ENCODE data around the gene KLHDC2.
A peak's percentile ranks its signal among the peaks of the same experiment; 100 is the strongest.

KLHDC2 gene

DNA sequence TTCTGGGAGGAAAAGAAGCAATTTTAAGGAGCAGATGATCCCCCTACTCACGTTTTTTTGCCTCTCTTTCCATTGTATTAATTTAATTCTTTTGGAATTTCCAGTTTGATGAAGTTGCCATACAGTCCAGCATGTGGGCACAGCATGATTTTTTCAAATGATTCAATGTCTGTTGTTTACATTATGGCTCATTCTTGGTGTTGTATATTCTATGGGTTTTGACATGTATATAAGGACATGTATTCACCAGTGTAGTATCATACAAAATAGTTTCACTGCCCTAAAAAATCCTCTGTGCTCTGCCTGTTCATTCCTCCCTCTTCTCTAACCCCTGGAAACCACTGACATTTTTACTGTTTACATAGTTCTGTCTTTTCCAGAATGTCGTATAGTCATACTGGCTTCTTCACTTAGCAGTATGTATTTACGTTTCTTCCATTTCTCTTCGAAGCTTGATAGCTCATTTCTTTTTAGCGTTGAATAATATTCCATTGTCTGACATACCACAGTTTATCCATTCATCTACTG is 13.3 kb upstream of the KLHDC2 start:
- Histone ChIP-seq H2BK120ac (ENCODE audit: insufficient read depth, low read length, poor library complexity) (no peak overlapping the region), H3K79me2 (ENCODE audit: control insufficient read depth, insufficient read depth, low read length, poor library complexity) (no peaks in the 10 kb centered on the region), H3K4me2 (ENCODE audit: low read length) (no peak overlapping the region), H3K27ac (ENCODE audit: low read depth, low read length) (no peak overlapping the region), H2AK5ac (ENCODE audit: low read length) (no peak overlapping the region), H4K91ac (ENCODE audit: low read depth, low read length) (no peak overlapping the region), H3K9ac (ENCODE audit: low read length) (no peak overlapping the region), H3K4ac (ENCODE audit: low read depth, low read length) (no peak overlapping the region), H3K36me3 (ENCODE audit: control insufficient read depth in 1 of 2, insufficient read depth in 2 of 2, low read length in 2 of 2) (no peaks in the 10 kb centered on the region), H3K18ac (ENCODE audit: low read length) (no peak overlapping the region), H4K12ac (ENCODE audit: low read depth, low read length) (no peak overlapping the region), H3K4me1 (ENCODE audit: control insufficient read depth in 1 of 2, insufficient read depth in 2 of 2, low read length in 2 of 2) (no peaks in the 10 kb centered on the region), H3K23ac (ENCODE audit: low read length) (no peak overlapping the region), H3K79me1 (ENCODE audit: low read length) (no peaks in the 10 kb centered on the region), H2BK5ac (ENCODE audit: low read depth, low read length, poor library complexity) (no peak overlapping the region), H4K8ac (ENCODE audit: low read depth, low read length) (no peak overlapping the region), H3K27me3 (ENCODE audit: insufficient read depth, low read length) (no peaks in the 10 kb centered on the region), H3K9me3 (ENCODE audit: insufficient read depth, low read depth, low read length) (no peaks in the 10 kb centered on the region), H3K14ac (ENCODE audit: low read length) (no peak overlapping the region), H3K4me3 (ENCODE audit: low read depth, low read length) (no peak overlapping the region), H2AFZ (ENCODE audit: insufficient read depth, low read length, poor library complexity) (no peak overlapping the region), H2BK12ac (ENCODE audit: low read length) (no peak overlapping the region)
- DNase-seq = no peak
- WGBS (ENCODE audit: extremely low coverage, insufficient coverage, insufficient read length) = no CpG with 5 or more reads among the region's 5 CpGs

DNA sequence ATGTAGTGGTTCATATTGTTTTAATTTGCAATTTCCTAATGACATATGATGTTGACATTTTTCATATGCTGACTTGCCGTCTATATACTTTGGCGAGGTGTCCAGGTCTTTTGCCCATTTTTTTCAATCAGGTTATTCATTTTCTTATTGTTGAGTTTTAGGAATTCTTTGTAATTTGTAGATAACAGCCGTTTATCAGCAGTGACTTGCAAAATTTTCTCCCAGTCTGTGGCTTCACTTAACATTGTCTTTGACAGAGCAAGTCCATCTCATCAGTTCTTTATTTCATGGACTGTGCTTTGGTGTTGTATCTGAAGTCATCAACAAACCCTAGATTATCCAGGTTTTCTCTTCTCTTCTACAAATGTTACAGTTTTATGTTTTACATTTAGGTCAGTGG is 12.6 kb upstream of the KLHDC2 start:
- Histone ChIP-seq H3K4me3 (ENCODE audit: low read depth, low read length) (no peak overlapping the region), H3K27me3 (ENCODE audit: insufficient read depth, low read length) (no peaks in the 10 kb centered on the region), H4K8ac (ENCODE audit: low read depth, low read length) (no peak overlapping the region), H2BK12ac (ENCODE audit: low read length) (no peak overlapping the region), H3K4ac (ENCODE audit: low read depth, low read length) (no peak overlapping the region), H3K4me2 (ENCODE audit: low read length) (no peak overlapping the region), H3K9me3 (ENCODE audit: insufficient read depth, low read depth, low read length) (no peaks in the 10 kb centered on the region), H3K36me3 (ENCODE audit: control insufficient read depth in 1 of 2, insufficient read depth in 2 of 2, low read length in 2 of 2) (no peaks in the 10 kb centered on the region), H3K4me1 (ENCODE audit: control insufficient read depth in 1 of 2, insufficient read depth in 2 of 2, low read length in 2 of 2) (no peaks in the 10 kb centered on the region), H2AK5ac (ENCODE audit: low read length) (no peak overlapping the region), H4K12ac (ENCODE audit: low read depth, low read length) (no peak overlapping the region), H3K23ac (ENCODE audit: low read length) (no peak overlapping the region), H2AFZ (ENCODE audit: insufficient read depth, low read length, poor library complexity) (no peak overlapping the region), H3K79me1 (ENCODE audit: low read length) (no peaks in the 10 kb centered on the region), H2BK5ac (ENCODE audit: low read depth, low read length, poor library complexity) (no peak overlapping the region), H3K18ac (ENCODE audit: low read length) (no peak overlapping the region), H2BK120ac (ENCODE audit: insufficient read depth, low read length, poor library complexity) (no peak overlapping the region), H3K27ac (ENCODE audit: low read depth, low read length) (no peak overlapping the region), H3K14ac (ENCODE audit: low read length) (no peak overlapping the region), H4K91ac (ENCODE audit: low read depth, low read length) (no peak overlapping the region), H3K79me2 (ENCODE audit: control insufficient read depth, insufficient read depth, low read length, poor library complexity) (no peaks in the 10 kb centered on the region), H3K9ac (ENCODE audit: low read length) (no peak overlapping the region)
- no peak for DNase-seq
- no CpG with 5 or more reads among the region's 3 CpGs for WGBS (ENCODE audit: extremely low coverage, insufficient coverage, insufficient read length)

DNA sequence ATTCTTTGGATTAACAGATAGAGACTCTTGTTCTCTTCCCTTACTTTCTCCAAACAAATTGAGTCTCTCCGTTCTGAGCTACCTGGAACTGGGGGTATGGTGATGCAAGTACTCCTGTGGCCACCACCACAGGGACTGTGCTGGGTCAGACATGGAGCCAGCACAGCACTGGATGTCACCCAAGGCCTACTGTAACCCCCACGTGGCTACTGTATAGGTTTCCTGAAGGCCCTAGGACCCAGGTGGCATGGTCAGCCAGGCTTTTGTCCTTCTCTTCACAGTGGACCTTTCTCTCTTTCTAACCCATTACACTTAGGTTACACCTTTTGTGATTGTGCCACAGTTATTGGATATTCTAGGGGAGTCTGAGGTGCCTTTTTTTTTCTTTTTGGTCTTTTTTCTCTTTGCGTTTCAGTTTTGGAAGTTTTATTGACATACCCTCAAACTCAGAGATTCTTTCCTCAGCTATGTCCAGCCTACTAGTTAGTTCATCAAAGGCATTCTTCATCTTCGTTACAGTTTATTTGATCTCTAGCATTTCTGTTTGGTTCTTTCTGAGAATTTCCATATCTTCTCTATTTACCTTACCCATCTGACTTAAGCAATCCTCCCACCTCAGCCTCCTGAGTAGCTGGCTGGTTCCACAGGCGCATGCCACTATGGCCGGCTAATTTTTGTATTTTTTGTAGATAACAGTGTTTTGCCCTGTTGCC is 6.0 kb upstream of the KLHDC2 start:
- Histone ChIP-seq H2AK5ac (ENCODE audit: low read length) (no peak overlapping the region), H2BK12ac (ENCODE audit: low read length) (no peak overlapping the region), H3K4me3 (ENCODE audit: low read depth, low read length) (no peak overlapping the region), H3K23ac (ENCODE audit: low read length) (no peak overlapping the region), H3K4me1 (ENCODE audit: control insufficient read depth in 1 of 2, insufficient read depth in 2 of 2, low read length in 2 of 2) (no peaks in the 10 kb centered on the region), H3K18ac (ENCODE audit: low read length) (no peak overlapping the region), H2BK5ac (ENCODE audit: low read depth, low read length, poor library complexity) (no peak overlapping the region), H3K4ac (ENCODE audit: low read depth, low read length) (no peak overlapping the region), H3K27ac (ENCODE audit: low read depth, low read length) (no peak overlapping the region), H3K79me2 (ENCODE audit: control insufficient read depth, insufficient read depth, low read length, poor library complexity) (no peaks in the 10 kb centered on the region), H4K91ac (ENCODE audit: low read depth, low read length) (no peak overlapping the region), H3K4me2 (ENCODE audit: low read length) (no peak overlapping the region), H2AFZ (ENCODE audit: insufficient read depth, low read length, poor library complexity) (no peak overlapping the region), H3K27me3 (ENCODE audit: insufficient read depth, low read length) (no peaks in the 10 kb centered on the region), H3K9me3 (ENCODE audit: insufficient read depth, low read depth, low read length) (no peaks in the 10 kb centered on the region), H3K14ac (ENCODE audit: low read length) (no peak overlapping the region), H2BK120ac (ENCODE audit: insufficient read depth, low read length, poor library complexity) (no peak overlapping the region), H3K79me1 (ENCODE audit: low read length) (no peaks in the 10 kb centered on the region), H3K36me3 (ENCODE audit: control insufficient read depth in 1 of 2, insufficient read depth in 2 of 2, low read length in 2 of 2) (no peaks in the 10 kb centered on the region), H4K8ac (ENCODE audit: low read depth, low read length) (no peak overlapping the region), H3K9ac (ENCODE audit: low read length) (no peak overlapping the region), H4K12ac (ENCODE audit: low read depth, low read length) (no peak overlapping the region)
- DNase-seq = peak in 1 of 2 donors; percentile 51
- WGBS (ENCODE audit: extremely low coverage, insufficient coverage, insufficient read length) = no CpG with 5 or more reads among the region's 6 CpGs

DNA sequence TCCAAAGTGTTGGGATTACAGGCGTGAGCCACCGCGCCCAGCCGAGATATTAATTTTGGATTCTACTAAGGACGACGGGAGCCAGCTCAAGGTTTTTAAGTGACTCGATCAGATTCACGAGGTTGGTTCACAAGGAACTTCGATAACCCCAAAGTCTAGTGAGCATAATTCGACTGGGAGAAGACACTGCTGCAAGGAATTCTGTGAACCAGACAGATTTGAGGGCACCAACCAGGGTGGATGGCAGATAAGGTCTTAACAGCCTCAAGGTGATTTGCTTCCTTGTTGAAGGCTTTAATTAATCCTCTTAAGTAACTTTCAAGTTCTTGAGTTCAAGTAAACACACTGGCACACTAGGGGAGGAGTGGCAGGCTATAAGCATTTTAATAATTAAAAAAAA is 1.1 kb upstream of the KLHDC2 start:
- Histone ChIP-seq H2BK5ac (ENCODE audit: low read depth, low read length, poor library complexity) (no peak overlapping the region), H3K27me3 (ENCODE audit: insufficient read depth, low read length) (no peaks in the 10 kb centered on the region), H3K4ac (ENCODE audit: low read depth, low read length) (no peak overlapping the region), H4K12ac (ENCODE audit: low read depth, low read length) (peak overlapping the region; percentile 26), H4K91ac (ENCODE audit: low read depth, low read length) (no peak overlapping the region), H3K27ac (ENCODE audit: low read depth, low read length) (no peak overlapping the region), H3K79me2 (ENCODE audit: control insufficient read depth, insufficient read depth, low read length, poor library complexity) (peaks cover 11% of the 10 kb centered on the region), H2AFZ (ENCODE audit: insufficient read depth, low read length, poor library complexity) (no peak overlapping the region), H3K4me1 (ENCODE audit: control insufficient read depth in 1 of 2, insufficient read depth in 2 of 2, low read length in 2 of 2) (peaks cover 6 to 10% of the 10 kb centered on the region in 2 experiments), H2BK120ac (ENCODE audit: insufficient read depth, low read length, poor library complexity) (no peak overlapping the region), H3K4me3 (ENCODE audit: low read depth, low read length) (no peak overlapping the region), H3K9ac (ENCODE audit: low read length) (no peak overlapping the region), H3K23ac (ENCODE audit: low read length) (no peak overlapping the region), H2AK5ac (ENCODE audit: low read length) (no peak overlapping the region), H3K14ac (ENCODE audit: low read length) (no peak overlapping the region), H2BK12ac (ENCODE audit: low read length) (no peak overlapping the region), H3K4me2 (ENCODE audit: low read length) (peak overlapping the region; percentile 92), H3K79me1 (ENCODE audit: low read length) (peaks cover 11% of the 10 kb centered on the region), H4K8ac (ENCODE audit: low read depth, low read length) (peak overlapping the region; percentile 63), H3K18ac (ENCODE audit: low read length) (no peak overlapping the region), H3K36me3 (ENCODE audit: control insufficient read depth in 1 of 2, insufficient read depth in 2 of 2, low read length in 2 of 2) (no peaks in the 10 kb centered on the region), H3K9me3 (ENCODE audit: insufficient read depth, low read depth, low read length) (no peaks in the 10 kb centered on the region)
- DNase-seq = no peak
- no CpG with 5 or more reads among the region's 10 CpGs for WGBS (ENCODE audit: extremely low coverage, insufficient coverage, insufficient read length)

Measured in trophoblast cell (in vitro differentiated cells and primary cell).